HEK293 (cell line): ENCODE measurements around the gene RBM17.

Experiments
- GLI4 ChIP-seq: fragments of 450-650 bp; formaldehyde crosslinking; IDR thresholded peaks from 2 replicates; pipeline ENCODE4 v1.5.1; 2016; ENCODE audit warnings: missing biosample characterization, missing genetic modification characterization
- SP7 ChIP-seq: fragments of 450-650 bp; formaldehyde crosslinking; IDR thresholded peaks from 2 replicates; pipeline ENCODE4 v1.5.1; 2016; ENCODE audit warnings: missing biosample characterization, missing genetic modification characterization
- ZFP3 ChIP-seq: fragments of 450-650 bp; formaldehyde crosslinking; IDR thresholded peaks from 2 replicates; pipeline ENCODE4 v1.5.1; 2016; ENCODE audit warnings: low read depth, missing biosample characterization, missing genetic modification characterization
- ZNF112 ChIP-seq: fragments of 450-650 bp; formaldehyde crosslinking; IDR thresholded peaks from 2 replicates; pipeline ENCODE4 v1.5.0; 2017; ENCODE audit warnings: missing biosample characterization, missing genetic modification characterization
- ZNF140 ChIP-seq: fragments of 450-650 bp; formaldehyde crosslinking; IDR thresholded peaks from 2 replicates; pipeline ENCODE4 v1.5.1; 2016; ENCODE audit warnings: missing biosample characterization, missing genetic modification characterization
- ZNF157 ChIP-seq: fragments of 450-650 bp; formaldehyde crosslinking; IDR thresholded peaks from 2 replicates; pipeline ENCODE4 v1.5.1; 2016; ENCODE audit warnings: missing biosample characterization, missing genetic modification characterization
- ZNF184 ChIP-seq: fragments of 450-650 bp; IDR thresholded peaks from 2 replicates; pipeline ENCODE4 v1.5.1; 2018; ENCODE audit warnings: missing biosample characterization, mild to moderate bottlenecking, missing genetic modification characterization
- ZNF274 ChIP-seq, 2 experiments: fragments of 200-500 bp in 1 of 2; fragments of 450-650 bp in 1 of 2; sonication (Bioruptor generic) in 1 of 2; formaldehyde crosslinking in 1 of 2; IDR thresholded peaks; 2 replicates each; pipeline versions ENCODE4 v1.5.1 to v1.6.1; 2014 to 2016; ENCODE audit warnings: borderline replicate concordance in 1 of 2, inconsistent platforms in 1 of 2, low read length in 1 of 2, missing biosample characterization in 1 of 2, missing genetic modification characterization in 1 of 2
- ZNF324 ChIP-seq: fragments of 450-650 bp; formaldehyde crosslinking; IDR thresholded peaks from 2 replicates; pipeline ENCODE4 v1.5.1; 2016; ENCODE audit warnings: missing biosample characterization, missing genetic modification characterization
- ZNF394 ChIP-seq: fragments of 450-650 bp; formaldehyde crosslinking; IDR thresholded peaks from 2 replicates; pipeline ENCODE4 v1.5.1; 2016; ENCODE audit warnings: missing biosample characterization, missing genetic modification characterization, mild to moderate bottlenecking, moderate library complexity, borderline replicate concordance
- ZNF404 ChIP-seq: fragments of 450-650 bp; formaldehyde crosslinking; IDR thresholded peaks from 2 replicates; pipeline ENCODE4 v1.5.1; 2017; ENCODE audit warnings: missing biosample characterization, missing genetic modification characterization
- ZNF473 ChIP-seq: fragments of 450-650 bp; formaldehyde crosslinking; IDR thresholded peaks from 2 replicates; pipeline ENCODE4 v1.5.1; 2017; ENCODE audit warnings: missing biosample characterization, missing genetic modification characterization
- ZNF530 ChIP-seq: fragments of 450-650 bp; formaldehyde crosslinking; IDR thresholded peaks from 2 replicates; pipeline ENCODE4 v1.5.1; 2016; ENCODE audit warnings: low read depth, missing biosample characterization, missing genetic modification characterization
- ZNF585B ChIP-seq: fragments of 450-650 bp; formaldehyde crosslinking; IDR thresholded peaks from 2 replicates; pipeline ENCODE4 v1.5.1; 2016; ENCODE audit warnings: missing biosample characterization, missing genetic modification characterization
- ZNF610 ChIP-seq: fragments of 450-650 bp; formaldehyde crosslinking; IDR thresholded peaks from 2 replicates; pipeline ENCODE4 v1.5.1; 2016; ENCODE audit warnings: missing biosample characterization, missing genetic modification characterization, borderline replicate concordance
- ZNF623 ChIP-seq: fragments of 450-650 bp; formaldehyde crosslinking; IDR thresholded peaks from 2 replicates; pipeline ENCODE4 v1.5.1; 2016; ENCODE audit warnings: missing biosample characterization, missing genetic modification characterization
- ZNF701 ChIP-seq: fragments of 450-650 bp; formaldehyde crosslinking; IDR thresholded peaks from 2 replicates; pipeline ENCODE4 v1.5.1; 2016; ENCODE audit warnings: missing biosample characterization, missing genetic modification characterization
- TF ChIP-seq, protein P1 (sequence below): fragments of 450-650 bp; formaldehyde crosslinking; IDR thresholded peaks from 2 replicates; pipeline ENCODE4 v1.5.1; 2017; ENCODE audit warnings: missing biosample characterization, missing genetic modification characterization
- TF ChIP-seq, protein P2 (sequence below): fragments of 450-650 bp; formaldehyde crosslinking; IDR thresholded peaks from 2 replicates; pipeline ENCODE4 v1.5.1; 2017; ENCODE audit warnings: missing biosample characterization, missing genetic modification characterization
- TF ChIP-seq, protein P3 (sequence below): fragments of 450-650 bp; IDR thresholded peaks from 2 replicates; pipeline ENCODE4 v1.5.1; 2018; ENCODE audit warnings: missing biosample characterization, mild to moderate bottlenecking, missing genetic modification characterization
- TF ChIP-seq, protein P4 (sequence below): fragments of 450-650 bp; formaldehyde crosslinking; IDR thresholded peaks from 2 replicates; pipeline ENCODE4 v1.5.1; 2016; ENCODE audit warnings: missing biosample characterization, missing genetic modification characterization
- TF ChIP-seq, protein P5 (sequence below): fragments of 450-650 bp; formaldehyde crosslinking; IDR thresholded peaks from 2 replicates; pipeline ENCODE4 v1.5.1; 2016; ENCODE audit warnings: missing biosample characterization, missing genetic modification characterization
- TF ChIP-seq, protein P6 (sequence below): sonication (generic); formaldehyde crosslinking; IDR thresholded peaks from 2 replicates; pipeline ENCODE4 v1.8.1; 2022; ENCODE audit warnings: mild to moderate bottlenecking, moderate library complexity, missing genetic modification reagents
- TF ChIP-seq, protein P7 (sequence below): fragments of 450-650 bp; IDR thresholded peaks from 2 replicates; pipeline ENCODE4 v1.5.1; 2018; ENCODE audit warnings: missing biosample characterization, missing genetic modification characterization
- TF ChIP-seq, protein P8 (sequence below): fragments of 450-650 bp; formaldehyde crosslinking; IDR thresholded peaks from 2 replicates; pipeline ENCODE4 v1.5.1; 2016; ENCODE audit warnings: missing biosample characterization, missing genetic modification characterization

Gene RBM17

DNA sequence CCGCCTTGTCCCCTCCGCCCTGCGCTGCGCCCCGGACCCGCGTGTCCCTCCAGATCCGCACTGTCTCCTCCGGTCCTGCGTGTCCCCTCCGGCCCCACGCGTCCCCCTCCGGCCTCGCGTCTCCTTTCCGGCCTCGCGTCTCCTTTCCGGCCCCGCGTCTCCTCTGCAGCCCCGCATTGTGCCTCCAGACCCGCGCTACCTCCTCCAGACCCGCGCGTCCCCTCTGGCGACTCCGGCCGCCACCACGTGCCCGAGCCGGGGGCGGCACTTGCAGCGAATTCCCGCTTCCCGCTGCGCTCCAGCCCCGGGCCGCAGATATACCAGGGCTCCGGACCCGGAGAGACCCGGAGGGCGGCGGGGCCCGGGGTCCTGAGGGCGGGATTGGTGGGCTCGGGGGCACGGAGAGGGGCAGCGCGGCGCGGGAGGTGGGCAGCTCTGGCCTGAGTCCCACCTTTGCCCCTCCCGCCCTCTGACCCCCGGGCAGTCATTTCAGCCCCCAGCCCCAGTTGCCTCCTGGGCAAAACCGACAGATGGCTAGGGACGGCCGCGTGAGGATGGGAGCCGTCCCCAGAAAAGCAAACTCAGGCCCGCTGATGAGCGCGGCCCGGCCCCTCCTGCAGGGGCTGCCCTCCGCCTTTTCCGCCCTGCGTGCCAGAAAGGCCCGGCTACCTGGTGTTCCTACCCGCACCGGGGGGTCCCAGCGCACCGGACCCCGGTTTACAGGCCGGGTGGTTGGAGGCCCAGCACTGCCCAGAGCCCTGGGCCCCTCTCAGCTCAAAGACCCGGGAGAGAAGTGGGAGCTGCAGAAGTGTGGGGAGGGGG, 56.5 kb downstream of the RBM17 start (continued):
- TF ChIP-seq, protein P1, sequence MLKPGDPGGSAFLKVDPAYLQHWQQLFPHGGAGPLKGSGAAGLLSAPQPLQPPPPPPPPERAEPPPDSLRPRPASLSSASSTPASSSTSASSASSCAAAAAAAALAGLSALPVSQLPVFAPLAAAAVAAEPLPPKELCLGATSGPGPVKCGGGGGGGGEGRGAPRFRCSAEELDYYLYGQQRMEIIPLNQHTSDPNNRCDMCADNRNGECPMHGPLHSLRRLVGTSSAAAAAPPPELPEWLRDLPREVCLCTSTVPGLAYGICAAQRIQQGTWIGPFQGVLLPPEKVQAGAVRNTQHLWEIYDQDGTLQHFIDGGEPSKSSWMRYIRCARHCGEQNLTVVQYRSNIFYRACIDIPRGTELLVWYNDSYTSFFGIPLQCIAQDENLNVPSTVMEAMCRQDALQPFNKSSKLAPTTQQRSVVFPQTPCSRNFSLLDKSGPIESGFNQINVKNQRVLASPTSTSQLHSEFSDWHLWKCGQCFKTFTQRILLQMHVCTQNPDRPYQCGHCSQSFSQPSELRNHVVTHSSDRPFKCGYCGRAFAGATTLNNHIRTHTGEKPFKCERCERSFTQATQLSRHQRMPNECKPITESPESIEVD (tag by site-specific recombination): no peak
- TF ChIP-seq, protein P2, sequence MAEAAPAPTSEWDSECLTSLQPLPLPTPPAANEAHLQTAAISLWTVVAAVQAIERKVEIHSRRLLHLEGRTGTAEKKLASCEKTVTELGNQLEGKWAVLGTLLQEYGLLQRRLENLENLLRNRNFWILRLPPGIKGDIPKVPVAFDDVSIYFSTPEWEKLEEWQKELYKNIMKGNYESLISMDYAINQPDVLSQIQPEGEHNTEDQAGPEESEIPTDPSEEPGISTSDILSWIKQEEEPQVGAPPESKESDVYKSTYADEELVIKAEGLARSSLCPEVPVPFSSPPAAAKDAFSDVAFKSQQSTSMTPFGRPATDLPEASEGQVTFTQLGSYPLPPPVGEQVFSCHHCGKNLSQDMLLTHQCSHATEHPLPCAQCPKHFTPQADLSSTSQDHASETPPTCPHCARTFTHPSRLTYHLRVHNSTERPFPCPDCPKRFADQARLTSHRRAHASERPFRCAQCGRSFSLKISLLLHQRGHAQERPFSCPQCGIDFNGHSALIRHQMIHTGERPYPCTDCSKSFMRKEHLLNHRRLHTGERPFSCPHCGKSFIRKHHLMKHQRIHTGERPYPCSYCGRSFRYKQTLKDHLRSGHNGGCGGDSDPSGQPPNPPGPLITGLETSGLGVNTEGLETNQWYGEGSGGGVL (tag by site-specific recombination): no peak
- TF ChIP-seq ZNF394 (tag by site-specific recombination) (peak; percentile 78), GLI4 (tag by site-specific recombination) (0 out of 2 replicates have a peak, but pooled peaks have one; percentile 56), ZNF184 (tag by site-specific recombination) (no peak), SP7 (tag by site-specific recombination) (no peak; the same call in 1 of the 2 replicates), ZNF324 (tag by site-specific recombination) (no peak), ZNF701 (tag by site-specific recombination) (no peak), ZNF610 (tag by site-specific recombination) (no peak), ZNF157 (tag by site-specific recombination) (no peak), ZNF473 (tag by site-specific recombination) (no peak), ZNF274 (IDR thresholded peaks at IDR 0.05; ENCODE audit: low read length) (no peak), ZNF274 (tag by site-specific recombination; IDR thresholded peaks at IDR 0.05; ENCODE audit: borderline replicate concordance) (no peak), ZFP3 (no peak), ZNF623 (tag by site-specific recombination) (no peak), ZNF530 (tag by site-specific recombination) (no peak), ZNF404 (no peak), ZNF585B (tag by site-specific recombination) (no peak), ZNF140 (tag by site-specific recombination) (no peak), ZNF112 (tag by site-specific recombination) (no peak)
- TF ChIP-seq, protein P3, sequence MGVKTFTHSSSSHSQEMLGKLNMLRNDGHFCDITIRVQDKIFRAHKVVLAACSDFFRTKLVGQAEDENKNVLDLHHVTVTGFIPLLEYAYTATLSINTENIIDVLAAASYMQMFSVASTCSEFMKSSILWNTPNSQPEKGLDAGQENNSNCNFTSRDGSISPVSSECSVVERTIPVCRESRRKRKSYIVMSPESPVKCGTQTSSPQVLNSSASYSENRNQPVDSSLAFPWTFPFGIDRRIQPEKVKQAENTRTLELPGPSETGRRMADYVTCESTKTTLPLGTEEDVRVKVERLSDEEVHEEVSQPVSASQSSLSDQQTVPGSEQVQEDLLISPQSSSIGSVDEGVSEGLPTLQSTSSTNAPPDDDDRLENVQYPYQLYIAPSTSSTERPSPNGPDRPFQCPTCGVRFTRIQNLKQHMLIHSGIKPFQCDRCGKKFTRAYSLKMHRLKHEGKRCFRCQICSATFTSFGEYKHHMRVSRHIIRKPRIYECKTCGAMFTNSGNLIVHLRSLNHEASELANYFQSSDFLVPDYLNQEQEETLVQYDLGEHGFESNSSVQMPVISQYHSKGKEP: no peak
- TF ChIP-seq, protein P4, sequence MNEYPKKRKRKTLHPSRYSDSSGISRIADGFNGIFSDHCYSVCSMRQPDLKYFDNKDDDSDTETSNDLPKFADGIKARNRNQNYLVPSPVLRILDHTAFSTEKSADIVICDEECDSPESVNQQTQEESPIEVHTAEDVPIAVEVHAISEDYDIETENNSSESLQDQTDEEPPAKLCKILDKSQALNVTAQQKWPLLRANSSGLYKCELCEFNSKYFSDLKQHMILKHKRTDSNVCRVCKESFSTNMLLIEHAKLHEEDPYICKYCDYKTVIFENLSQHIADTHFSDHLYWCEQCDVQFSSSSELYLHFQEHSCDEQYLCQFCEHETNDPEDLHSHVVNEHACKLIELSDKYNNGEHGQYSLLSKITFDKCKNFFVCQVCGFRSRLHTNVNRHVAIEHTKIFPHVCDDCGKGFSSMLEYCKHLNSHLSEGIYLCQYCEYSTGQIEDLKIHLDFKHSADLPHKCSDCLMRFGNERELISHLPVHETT: no peak
- TF ChIP-seq, protein P5, sequence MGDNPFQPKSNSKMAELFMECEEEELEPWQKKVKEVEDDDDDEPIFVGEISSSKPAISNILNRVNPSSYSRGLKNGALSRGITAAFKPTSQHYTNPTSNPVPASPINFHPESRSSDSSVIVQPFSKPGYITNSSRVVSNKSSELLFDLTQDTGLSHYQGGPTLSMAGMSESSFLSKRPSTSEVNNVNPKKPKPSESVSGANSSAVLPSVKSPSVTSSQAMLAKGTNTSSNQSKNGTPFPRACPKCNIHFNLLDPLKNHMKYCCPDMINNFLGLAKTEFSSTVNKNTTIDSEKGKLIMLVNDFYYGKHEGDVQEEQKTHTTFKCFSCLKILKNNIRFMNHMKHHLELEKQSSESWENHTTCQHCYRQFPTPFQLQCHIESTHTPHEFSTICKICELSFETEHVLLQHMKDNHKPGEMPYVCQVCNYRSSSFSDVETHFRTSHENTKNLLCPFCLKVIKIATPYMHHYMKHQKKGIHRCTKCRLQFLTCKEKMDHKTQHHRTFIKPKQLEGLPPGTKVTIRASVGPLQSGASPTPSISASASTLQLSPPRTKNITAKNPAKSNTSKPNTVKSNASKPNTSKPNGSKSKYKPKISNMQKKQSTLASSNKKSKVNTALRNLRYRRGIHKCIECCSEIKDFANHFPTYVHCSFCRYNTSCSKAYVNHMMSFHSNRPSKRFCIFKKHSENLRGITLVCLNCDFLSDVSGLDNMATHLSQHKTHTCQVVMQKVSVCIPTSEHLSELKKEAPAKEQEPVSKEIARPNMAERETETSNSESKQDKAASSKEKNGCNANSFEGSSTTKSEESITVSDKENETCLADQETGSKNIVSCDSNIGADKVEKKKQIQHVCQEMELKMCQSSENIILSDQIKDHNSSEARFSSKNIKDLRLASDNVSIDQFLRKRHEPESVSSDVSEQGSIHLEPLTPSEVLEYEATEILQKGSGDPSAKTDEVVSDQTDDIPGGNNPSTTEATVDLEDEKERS (tag by site-specific recombination): no peak
- TF ChIP-seq, protein P6, sequence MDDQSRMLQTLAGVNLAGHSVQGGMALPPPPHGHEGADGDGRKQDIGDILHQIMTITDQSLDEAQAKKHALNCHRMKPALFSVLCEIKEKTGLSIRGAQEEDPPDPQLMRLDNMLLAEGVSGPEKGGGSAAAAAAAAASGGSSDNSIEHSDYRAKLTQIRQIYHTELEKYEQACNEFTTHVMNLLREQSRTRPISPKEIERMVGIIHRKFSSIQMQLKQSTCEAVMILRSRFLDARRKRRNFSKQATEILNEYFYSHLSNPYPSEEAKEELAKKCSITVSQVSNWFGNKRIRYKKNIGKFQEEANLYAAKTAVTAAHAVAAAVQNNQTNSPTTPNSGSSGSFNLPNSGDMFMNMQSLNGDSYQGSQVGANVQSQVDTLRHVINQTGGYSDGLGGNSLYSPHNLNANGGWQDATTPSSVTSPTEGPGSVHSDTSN (CRISPR knock-in tag): no peak; the same call in none of the 2 replicates
- TF ChIP-seq, protein P7, sequence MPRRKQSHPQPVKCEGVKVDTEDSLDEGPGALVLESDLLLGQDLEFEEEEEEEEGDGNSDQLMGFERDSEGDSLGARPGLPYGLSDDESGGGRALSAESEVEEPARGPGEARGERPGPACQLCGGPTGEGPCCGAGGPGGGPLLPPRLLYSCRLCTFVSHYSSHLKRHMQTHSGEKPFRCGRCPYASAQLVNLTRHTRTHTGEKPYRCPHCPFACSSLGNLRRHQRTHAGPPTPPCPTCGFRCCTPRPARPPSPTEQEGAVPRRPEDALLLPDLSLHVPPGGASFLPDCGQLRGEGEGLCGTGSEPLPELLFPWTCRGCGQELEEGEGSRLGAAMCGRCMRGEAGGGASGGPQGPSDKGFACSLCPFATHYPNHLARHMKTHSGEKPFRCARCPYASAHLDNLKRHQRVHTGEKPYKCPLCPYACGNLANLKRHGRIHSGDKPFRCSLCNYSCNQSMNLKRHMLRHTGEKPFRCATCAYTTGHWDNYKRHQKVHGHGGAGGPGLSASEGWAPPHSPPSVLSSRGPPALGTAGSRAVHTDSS (tag by site-specific recombination): no peak
- TF ChIP-seq, protein P8, sequence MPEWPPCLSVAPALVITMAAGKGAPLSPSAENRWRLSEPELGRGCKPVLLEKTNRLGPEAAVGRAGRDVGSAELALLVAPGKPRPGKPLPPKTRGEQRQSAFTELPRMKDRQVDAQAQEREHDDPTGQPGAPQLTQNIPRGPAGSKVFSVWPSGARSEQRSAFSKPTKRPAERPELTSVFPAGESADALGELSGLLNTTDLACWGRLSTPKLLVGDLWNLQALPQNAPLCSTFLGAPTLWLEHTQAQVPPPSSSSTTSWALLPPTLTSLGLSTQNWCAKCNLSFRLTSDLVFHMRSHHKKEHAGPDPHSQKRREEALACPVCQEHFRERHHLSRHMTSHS (tag by site-specific recombination): no peak
